A549 (cell line): ENCODE data around the gene ZDHHC11. TPM values are rescaled to one million over a fixed set of nuclear protein-coding genes. Genes with fewer than 3 reads are reported as not detected.

ENCODE experiments used
- ATAC-seq, 2 experiments: fragments of 200-7000 bp in 1 of 2; fragments of >200 bp in 1 of 2; cut with Nextera tagmentation in 1 of 2; cut with Tn5 transposase in 1 of 2; 3 replicates each; pipeline versions ENCODE4 v1.8.0 to v1.9.1; 2018 to 2020; ENCODE audit warnings: mild to moderate bottlenecking in 1 of 2, moderate library complexity in 1 of 2
- CTCF ChIA-PET: fragments of 300-600 bp; sonication (Branson Sonifier 250); formaldehyde crosslinking; extraction: SDS; loops from one replicate; lab custom pipeline; 2021; ENCODE audit warnings: antibody characterized with exemption, inconsistent platforms; lab: Yijun Ruan, JAX
- POLR2A ChIA-PET: fragments of 350-600 bp; formaldehyde crosslinking; extraction: SDS; loops from one replicate; lab custom pipeline; 2021; ENCODE audit warnings: antibody characterized with exemption, inconsistent platforms; lab: Yijun Ruan, JAX
- DNase-seq, 2 experiments: peaks; one replicate each; pipeline versions ENCODE4 v3.0.0 to v3.0.0-alpha.2; 2011 to 2016; ENCODE audit warnings: low read depth in 1 of 2, low spot score in 1 of 2
- FAIRE-seq: peaks from 2 replicates; lab custom pipeline; 2011; peaks lifted over from hg19 to GRCh38; lab: Jason Lieb, UNC
- H3K27ac ChIP-seq, 2 experiments: fragments of >200 bp; sonication (Bioruptor Twin); formaldehyde crosslinking; 3 replicates each; pipeline ENCODE4 v1.5.1; 2016 to 2017
- H3K4me1 ChIP-seq: fragments of >200 bp; sonication (Bioruptor Twin); formaldehyde crosslinking; 3 replicates; pipeline ENCODE4 v1.6.1; 2016
- H3K4me2 ChIP-seq: fragments of >200 bp; sonication (Bioruptor Twin); formaldehyde crosslinking; 3 replicates; pipeline ENCODE4 v1.6.1; 2016
- H3K4me3 ChIP-seq: fragments of >200 bp; sonication (Bioruptor Twin); formaldehyde crosslinking; 3 replicates; pipeline ENCODE4 v1.5.1; 2016
- H3K9me3 ChIP-seq: fragments of >200 bp; sonication (Bioruptor Twin); formaldehyde crosslinking; 3 replicates; pipeline ENCODE4 v1.6.1; 2016
- BHLHE40 ChIP-seq: IDR thresholded peaks from 2 replicates; pipeline ENCODE4 v1.6.1; 2012; ENCODE audit warnings: low read depth, low read length, inconsistent platforms
- CBX2 ChIP-seq: fragments of 200-600 bp; sonication (generic); IDR thresholded peaks from 2 replicates; pipeline ENCODE4 v1.6.1; 2016; ENCODE audit warnings: low read depth, mild to moderate bottlenecking, borderline replicate concordance
- CHD2 ChIP-seq: fragments of 150-350 bp; IDR thresholded peaks from 2 replicates; pipeline ENCODE4 v1.6.1; 2014; ENCODE audit warnings: low read length; ENCODE audit not compliant: partially characterized antibody
- CHD4 ChIP-seq: fragments of 200-600 bp; sonication (generic); IDR thresholded peaks from 2 replicates; pipeline ENCODE4 v1.6.1; 2016; ENCODE audit warnings: antibody characterized with exemption, mild to moderate bottlenecking, borderline replicate concordance
- ESRRA ChIP-seq: fragments of 150-350 bp; IDR thresholded peaks from 2 replicates; pipeline ENCODE4 v1.6.1; 2014; ENCODE audit warnings: mild to moderate bottlenecking, low read length, borderline replicate concordance
- FOSB ChIP-seq: fragments of 250-450 bp; sonication (Bioruptor Pico); IDR thresholded peaks from 2 replicates; pipeline ENCODE4 v1.5.0; 2020; ENCODE audit warnings: mild to moderate bottlenecking, moderate library complexity
- GATA3 ChIP-seq: IDR thresholded peaks from 2 replicates; pipeline ENCODE4 v1.6.1; 2012; ENCODE audit warnings: borderline replicate concordance
- HEYL ChIP-seq: fragments of 250-450 bp; sonication (Bioruptor Pico); IDR thresholded peaks from 2 replicates; pipeline ENCODE4 v1.8.0; 2021; ENCODE audit warnings: mild to moderate bottlenecking, moderate library complexity
- HOXB13 ChIP-seq: fragments of 250-450 bp; sonication (Bioruptor Pico); IDR thresholded peaks from 2 replicates; pipeline ENCODE4 v1.5.0; 2020; ENCODE audit warnings: low read depth, mild to moderate bottlenecking, moderate library complexity
- JUNB ChIP-seq: fragments of >200 bp; sonication (Bioruptor Twin); formaldehyde crosslinking; IDR thresholded peaks from 2 replicates; pipeline ENCODE4 v1.6.1; 2016
- KDM1A ChIP-seq: fragments of 200-600 bp; sonication (generic); IDR thresholded peaks from 2 replicates; pipeline ENCODE4 v1.6.1; 2016; ENCODE audit warnings: low read depth, mild to moderate bottlenecking
- MAFK ChIP-seq: fragments of 450-650 bp; IDR thresholded peaks from 2 replicates; pipeline ENCODE4 v1.6.1; 2014; ENCODE audit not compliant: partially characterized antibody
- MAZ ChIP-seq: fragments of 150-350 bp; IDR thresholded peaks from 2 replicates; pipeline ENCODE4 v1.6.1; 2014; ENCODE audit warnings: antibody characterized with exemption, low read depth, low read length, borderline replicate concordance
- MYC ChIP-seq: IDR thresholded peaks from 2 replicates; pipeline ENCODE4 v1.6.1; 2012; ENCODE audit warnings: mild to moderate bottlenecking, inconsistent platforms, low read length, improper control_type of control experiment, borderline replicate concordance
- NPAS2 ChIP-seq: fragments of 250-450 bp; sonication (Bioruptor Pico); IDR thresholded peaks from 2 replicates; pipeline ENCODE4 v1.8.0; 2022; ENCODE audit warnings: mild to moderate bottlenecking, moderate library complexity, borderline replicate concordance
- NR3C1 ChIP-seq: fragments of >200 bp; sonication (Bioruptor Twin); formaldehyde crosslinking; IDR thresholded peaks from 3 replicates; pipeline ENCODE4 v1.6.1; 2017
- PBX3 ChIP-seq: IDR thresholded peaks from 2 replicates; pipeline ENCODE4 v1.6.1; 2012
- RARB ChIP-seq: fragments of 250-450 bp; sonication (Bioruptor Pico); IDR thresholded peaks from 2 replicates; pipeline ENCODE4 v1.8.0; 2021; ENCODE audit warnings: mild to moderate bottlenecking, moderate library complexity
- RCOR1 ChIP-seq: fragments of 150-350 bp; IDR thresholded peaks from 2 replicates; pipeline ENCODE4 v1.6.1; 2014; ENCODE audit warnings: antibody characterized with exemption, low read length, low read depth
- REST ChIP-seq: fragments of 200-600 bp; sonication (generic); IDR thresholded peaks from 2 replicates; pipeline ENCODE4 v1.6.1; 2016; ENCODE audit warnings: antibody characterized with exemption, mild to moderate bottlenecking, moderate library complexity
- RNF2 ChIP-seq: fragments of 200-600 bp; sonication (generic); IDR thresholded peaks from 2 replicates; pipeline ENCODE4 v1.6.1; 2016; ENCODE audit warnings: low read depth, mild to moderate bottlenecking, antibody characterized with exemption, moderate library complexity, borderline replicate concordance
- SMC3 ChIP-seq: fragments of >200 bp; sonication (Bioruptor Twin); formaldehyde crosslinking; IDR thresholded peaks from 3 replicates; pipeline ENCODE4 v1.6.1; 2018; ENCODE audit warnings: inconsistent platforms
- TP53 ChIP-seq: fragments of 250-450 bp; sonication (Bioruptor Pico); IDR thresholded peaks from 2 replicates; pipeline ENCODE4 v1.5.0; 2021; ENCODE audit warnings: mild to moderate bottlenecking, moderate library complexity
- ZNF302 ChIP-seq: fragments of 250-450 bp; sonication (Bioruptor Pico); IDR thresholded peaks from 2 replicates; pipeline ENCODE4 v1.9.0; 2021; ENCODE audit warnings: inconsistent platforms, mild to moderate bottlenecking, moderate library complexity
- WGBS: methylation state at CpG from one replicate; pipeline ENCODE4 v1.1.6; 2017; ENCODE audit errors: missing lambda C conversion rate; 5-methylcytosine and 5-hydroxymethylcytosine counted together
- polyA plus RNA-seq, 4 experiments: library from polyadenylated mRNA; depleted of rRNA in 3 of 4; stranded (reverse); fragments of >200 nt; fragmentation: RNase III in 1 of 4; extraction: RNeasy Plus Mini Kit Qiagen cat#74134 plus additional on column Dnase treatment in 1 of 4; gene quantifications; 2 replicates in 3 of 4; 3 replicates in 1 of 4; pipeline ENCODE4 v1.2.3, GENCODE V29; 2011 to 2017
- TF ChIP-seq, protein P1 (sequence below): IDR thresholded peaks from 2 replicates; pipeline ENCODE4 v1.6.1; 2012; ENCODE audit warnings: low read depth, borderline replicate concordance
- TF ChIP-seq, protein P2 (sequence below): fragments of 150-350 bp; IDR thresholded peaks from 2 replicates; pipeline ENCODE4 v1.6.1; 2014; ENCODE audit warnings: low read depth, mild to moderate bottlenecking, low read length
- TF ChIP-seq, protein P3 (sequence below): fragments of 250-450 bp; sonication (Bioruptor Pico); IDR thresholded peaks from 2 replicates; pipeline ENCODE4 v1.5.0; 2021; ENCODE audit warnings: mild to moderate bottlenecking, moderate library complexity, borderline replicate concordance

ZDHHC11 gene
- polyA plus RNA-seq, 2 of the 4 experiments (the other 2 are of a cell fraction), result 2.6 to 13.7 TPM

DNA sequence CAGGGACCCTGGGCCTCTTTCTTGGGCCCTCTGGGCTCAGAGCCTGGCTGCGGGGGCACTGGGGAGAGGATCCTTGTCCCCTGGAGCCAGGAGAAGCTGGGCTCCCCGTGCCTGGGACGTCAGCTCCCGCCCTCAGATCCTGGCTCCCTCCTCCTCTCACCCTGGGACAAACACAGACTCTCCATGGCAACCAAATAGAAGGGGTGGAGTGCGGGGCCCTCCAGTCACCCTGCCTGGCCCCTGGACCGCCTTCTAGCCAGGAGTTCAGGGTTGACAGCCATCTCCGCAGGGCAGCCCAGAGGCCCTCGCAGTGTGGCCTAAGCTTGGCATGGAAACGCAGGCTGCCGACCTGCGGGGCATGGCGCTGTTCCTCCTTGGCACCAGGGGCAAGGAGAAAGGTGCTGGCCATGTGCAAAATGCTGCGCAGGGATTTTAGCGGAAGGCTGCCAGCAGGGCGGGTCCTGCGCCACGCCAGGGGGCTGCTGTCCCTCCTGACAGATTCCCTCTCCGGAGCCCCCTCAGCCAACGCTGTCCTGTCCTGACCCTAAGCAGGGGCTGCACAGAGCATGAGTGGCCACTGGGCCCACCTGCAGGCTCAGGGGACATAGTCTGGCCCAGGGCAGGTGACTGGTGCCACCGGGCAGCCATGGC, 1.0 kb downstream of the ZDHHC11 start:
- H3K4me1 ChIP-seq, result no peaks in the 10 kb centered on the region
- DNase-seq, result no peak
- no peak for ATAC-seq
- CTCF ChIA-PET, result interaction anchor here (0.6 kb wide), 1 partner anchor 457 kb away, joined by 3 read pairs; no protein-coding TSS in a partner anchor
- TF ChIP-seq GATA3 (no peak), BHLHE40 (no peak), NPAS2 (CRISPR knock-in tag) (no peak), MAFK (no peak), NR3C1 (no peak), HOXB13 (no peak), HEYL (no peak), MAZ (no peak), RARB (no peak), MYC (no peak), ESRRA (no peak), CHD4 (no peak), FOSB (CRISPR knock-in tag) (no peak), JUNB (no peak), ZNF302 (CRISPR knock-in tag) (no peak), PBX3 (no peak)
- TF ChIP-seq, protein P1, sequence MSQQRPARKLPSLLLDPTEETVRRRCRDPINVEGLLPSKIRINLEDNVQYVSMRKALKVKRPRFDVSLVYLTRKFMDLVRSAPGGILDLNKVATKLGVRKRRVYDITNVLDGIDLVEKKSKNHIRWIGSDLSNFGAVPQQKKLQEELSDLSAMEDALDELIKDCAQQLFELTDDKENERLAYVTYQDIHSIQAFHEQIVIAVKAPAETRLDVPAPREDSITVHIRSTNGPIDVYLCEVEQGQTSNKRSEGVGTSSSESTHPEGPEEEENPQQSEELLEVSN, result no peak
- TF ChIP-seq, protein P2, sequence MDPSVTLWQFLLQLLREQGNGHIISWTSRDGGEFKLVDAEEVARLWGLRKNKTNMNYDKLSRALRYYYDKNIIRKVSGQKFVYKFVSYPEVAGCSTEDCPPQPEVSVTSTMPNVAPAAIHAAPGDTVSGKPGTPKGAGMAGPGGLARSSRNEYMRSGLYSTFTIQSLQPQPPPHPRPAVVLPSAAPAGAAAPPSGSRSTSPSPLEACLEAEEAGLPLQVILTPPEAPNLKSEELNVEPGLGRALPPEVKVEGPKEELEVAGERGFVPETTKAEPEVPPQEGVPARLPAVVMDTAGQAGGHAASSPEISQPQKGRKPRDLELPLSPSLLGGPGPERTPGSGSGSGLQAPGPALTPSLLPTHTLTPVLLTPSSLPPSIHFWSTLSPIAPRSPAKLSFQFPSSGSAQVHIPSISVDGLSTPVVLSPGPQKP, result no peak
- TF ChIP-seq, protein P3, sequence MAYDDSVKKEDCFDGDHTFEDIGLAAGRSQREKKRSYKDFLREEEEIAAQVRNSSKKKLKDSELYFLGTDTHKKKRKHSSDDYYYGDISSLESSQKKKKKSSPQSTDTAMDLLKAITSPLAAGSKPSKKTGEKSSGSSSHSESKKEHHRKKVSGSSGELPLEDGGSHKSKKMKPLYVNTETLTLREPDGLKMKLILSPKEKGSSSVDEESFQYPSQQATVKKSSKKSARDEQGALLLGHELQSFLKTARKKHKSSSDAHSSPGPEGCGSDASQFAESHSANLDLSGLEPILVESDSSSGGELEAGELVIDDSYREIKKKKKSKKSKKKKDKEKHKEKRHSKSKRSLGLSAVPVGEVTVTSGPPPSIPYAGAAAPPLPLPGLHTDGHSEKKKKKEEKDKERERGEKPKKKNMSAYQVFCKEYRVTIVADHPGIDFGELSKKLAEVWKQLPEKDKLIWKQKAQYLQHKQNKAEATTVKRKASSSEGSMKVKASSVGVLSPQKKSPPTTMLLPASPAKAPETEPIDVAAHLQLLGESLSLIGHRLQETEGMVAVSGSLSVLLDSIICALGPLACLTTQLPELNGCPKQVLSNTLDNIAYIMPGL (CRISPR knock-in tag), result no peak
- TF ChIP-seq, all 56 proteins: peak for 0
- WGBS, result 97% methylated on average over 16 of the region's 20 CpGs
- no peak overlapping the region for H3K4me3 ChIP-seq
- FAIRE-seq, result no peak
- H3K4me2 ChIP-seq, result no peak overlapping the region
- POLR2A ChIA-PET, result no interaction called here
- no peak overlapping the region for H3K27ac ChIP-seq
- no peaks in the 10 kb centered on the region for H3K9me3 ChIP-seq

GRCh38 chr5:848671-849111, 2.1 kb downstream of the ZDHHC11 start:
- Histone ChIP-seq H3K4me2 (no peak overlapping the region), H3K4me1 (no peaks in the 10 kb centered on the region), H3K9me3 (no peaks in the 10 kb centered on the region), H3K4me3 (no peak overlapping the region), H3K27ac (no peak overlapping the region)
- ChIA-PET CTCF (interaction anchor here (0.6 kb wide), 1 partner anchor 175 kb away, joined by 4 read pairs; no protein-coding TSS in a partner anchor), POLR2A (no interaction called here)
- FAIRE-seq (no peak), DNase-seq (no peak), ATAC-seq (no peak)
- WGBS, result 94% methylated on average over 14 of the region's 14 CpGs
- TF ChIP-seq RCOR1, result no peak
- no peak for TF ChIP-seq TP53 (CRISPR knock-in tag)
- TF ChIP-seq REST, result no peak
- no peak for TF ChIP-seq CBX2
- no peak for TF ChIP-seq RNF2
- no peak for TF ChIP-seq KDM1A
- no peak for TF ChIP-seq PBX3
- TF ChIP-seq CHD2, result no peak
- no peak for TF ChIP-seq SMC3
